Brain microvascular endothelial cell (primary cell): ENCODE measurements around the gene IFT74.
"Not testable (repeated sequence)": the region's sequence is repeated elsewhere in the genome, so short reads cannot be mapped to it uniquely, and the experiment has no call there.

Source experiments
- DNase-seq: peaks from one replicate; pipeline ENCODE4 v3.0.0-alpha.2; 2020
- H3K27ac ChIP-seq: fragments of 250-450 bp; sonication (Bioruptor Pico); 2 replicates; pipeline ENCODE4 v1.5.1; 2020; ENCODE audit warnings: mild to moderate bottlenecking, moderate library complexity
- H3K27me3 ChIP-seq: fragments of 250-450 bp; sonication (Bioruptor Pico); replicated peaks from 2 replicates; pipeline ENCODE4 v1.5.1; 2020; ENCODE audit warnings: mild to moderate bottlenecking
- H3K36me3 ChIP-seq: fragments of 250-450 bp; sonication (Bioruptor Pico); replicated peaks from 2 replicates; pipeline ENCODE4 v1.5.1; 2020; ENCODE audit warnings: mild to moderate bottlenecking
- H3K4me3 ChIP-seq: 2 replicates; pipeline ENCODE4 v1.5.1; 2011; ENCODE audit warnings: low read depth, mild to moderate bottlenecking, control low read depth, low read length, moderate library complexity
- in situ Hi-C: cut with HindIII; loops from 2 replicates; pipeline ENCODE4 v1.10.0; 2017; ENCODE audit warnings: low sequenced_read_pairs, low pct_ligation_motif_present
- TF ChIP-seq, protein P1 (sequence below): IDR thresholded peaks from 2 replicates; pipeline ENCODE4 v1.5.1; 2011; ENCODE audit warnings: low read depth, mild to moderate bottlenecking, moderate library complexity, low read length, control low read depth, inconsistent platforms; ENCODE audit errors: missing control alignments

The IFT74 gene

DNA sequence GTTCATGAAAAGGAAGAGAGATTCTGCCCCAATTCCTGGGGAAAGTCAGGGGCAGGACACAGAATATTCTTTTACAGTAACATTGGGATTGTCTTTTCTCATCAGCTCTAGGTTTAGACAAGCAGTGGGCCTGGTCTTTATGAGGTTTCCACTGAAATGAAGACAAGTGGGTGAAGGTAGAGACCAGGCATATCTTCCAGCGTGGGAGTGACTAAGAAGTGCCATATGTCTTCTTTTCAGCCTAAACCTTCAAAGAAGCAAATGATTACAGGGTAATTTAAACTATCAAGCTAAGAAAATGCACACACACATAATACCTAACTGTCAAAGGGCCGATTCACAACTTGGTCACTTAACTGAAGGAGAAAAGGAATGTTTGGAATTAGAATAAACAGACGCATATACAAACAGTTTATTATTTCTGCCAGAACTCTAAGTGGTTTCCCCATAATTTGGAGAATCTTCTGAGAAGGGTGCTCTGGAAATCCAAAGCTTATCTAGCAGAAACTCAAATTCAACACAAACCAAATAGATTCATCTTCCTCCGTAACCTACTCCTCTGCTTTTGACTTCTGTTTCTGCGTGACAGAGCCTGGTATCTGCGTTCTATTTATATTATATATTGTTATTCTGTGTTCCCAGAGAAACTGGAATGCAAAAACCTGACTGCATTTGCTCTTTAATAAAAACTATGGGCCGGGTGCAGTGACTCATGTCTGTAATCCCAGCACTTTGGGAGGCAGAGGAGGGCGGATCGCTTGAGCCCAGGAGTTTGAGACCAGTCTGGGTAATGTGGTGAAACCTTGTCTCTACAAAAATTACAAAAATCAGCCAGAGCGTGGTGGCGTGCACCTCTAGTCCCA is 130.8 kb downstream of the IFT74 start:
- Histone ChIP-seq H3K27ac (peak overlapping the region; percentile 84), H3K27me3 (no peaks in the 10 kb centered on the region), H3K36me3 (no peaks in the 10 kb centered on the region), H3K4me3 (no peak overlapping the region)
- TF ChIP-seq, protein P1, sequence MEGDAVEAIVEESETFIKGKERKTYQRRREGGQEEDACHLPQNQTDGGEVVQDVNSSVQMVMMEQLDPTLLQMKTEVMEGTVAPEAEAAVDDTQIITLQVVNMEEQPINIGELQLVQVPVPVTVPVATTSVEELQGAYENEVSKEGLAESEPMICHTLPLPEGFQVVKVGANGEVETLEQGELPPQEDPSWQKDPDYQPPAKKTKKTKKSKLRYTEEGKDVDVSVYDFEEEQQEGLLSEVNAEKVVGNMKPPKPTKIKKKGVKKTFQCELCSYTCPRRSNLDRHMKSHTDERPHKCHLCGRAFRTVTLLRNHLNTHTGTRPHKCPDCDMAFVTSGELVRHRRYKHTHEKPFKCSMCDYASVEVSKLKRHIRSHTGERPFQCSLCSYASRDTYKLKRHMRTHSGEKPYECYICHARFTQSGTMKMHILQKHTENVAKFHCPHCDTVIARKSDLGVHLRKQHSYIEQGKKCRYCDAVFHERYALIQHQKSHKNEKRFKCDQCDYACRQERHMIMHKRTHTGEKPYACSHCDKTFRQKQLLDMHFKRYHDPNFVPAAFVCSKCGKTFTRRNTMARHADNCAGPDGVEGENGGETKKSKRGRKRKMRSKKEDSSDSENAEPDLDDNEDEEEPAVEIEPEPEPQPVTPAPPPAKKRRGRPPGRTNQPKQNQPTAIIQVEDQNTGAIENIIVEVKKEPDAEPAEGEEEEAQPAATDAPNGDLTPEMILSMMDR, result no peak
- peak; percentile 96 for DNase-seq
- in situ Hi-C loops, result no loop called here

DNA sequence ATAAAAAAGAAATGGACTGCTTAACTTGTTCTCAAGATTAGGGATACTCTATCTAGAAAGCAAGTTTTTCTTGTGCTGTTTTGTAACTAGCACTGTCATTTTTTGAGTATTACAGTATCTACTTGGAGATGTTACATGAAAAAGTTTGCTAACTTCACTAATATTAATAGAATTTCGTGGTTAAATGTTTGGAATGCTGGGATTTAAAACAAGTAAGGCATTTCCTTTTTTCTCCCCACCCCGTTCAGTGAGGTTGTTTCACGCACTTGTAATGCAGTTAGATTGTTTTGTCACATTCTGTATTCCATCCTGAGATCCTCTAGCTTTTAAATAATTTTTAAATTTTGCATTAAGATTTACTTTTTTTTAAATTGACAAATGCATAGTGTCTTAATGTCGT is 132.8 kb downstream of the IFT74 start:
- Histone ChIP-seq H3K4me3 (no peak overlapping the region), H3K27ac (peak overlapping the region; percentile 84), H3K36me3 (no peaks in the 10 kb centered on the region), H3K27me3 (no peaks in the 10 kb centered on the region)
- in situ Hi-C loops, result no loop called here
- peak; percentile 66 for DNase-seq
- TF ChIP-seq, protein P1, result no peak

DNA sequence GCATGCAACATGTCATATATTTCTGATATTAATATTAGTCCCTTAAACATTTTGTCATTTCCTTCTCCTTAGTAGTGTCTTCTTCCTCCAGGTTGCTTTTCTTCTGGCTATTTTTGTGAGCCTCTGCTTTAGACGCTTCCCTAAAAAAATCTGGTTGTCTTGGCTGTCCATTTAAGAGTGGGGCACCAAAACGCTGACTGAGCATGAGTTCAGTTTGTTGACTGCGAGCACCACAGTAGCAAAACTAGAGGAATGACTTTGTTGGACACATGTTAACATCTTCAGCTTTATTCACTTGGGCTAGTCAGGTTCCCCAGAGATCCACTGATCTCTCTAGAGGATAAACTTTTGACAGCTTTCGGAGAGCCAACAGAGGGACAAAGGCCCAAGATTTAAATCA is 133.5 kb downstream of the IFT74 start:
- Histone ChIP-seq H3K27ac (peak overlapping the region; percentile 84), H3K36me3 (no peaks in the 10 kb centered on the region), H3K27me3 (no peaks in the 10 kb centered on the region), H3K4me3 (no peak overlapping the region)
- TF ChIP-seq, protein P1, result no peak
- DNase-seq, result no peak
- in situ Hi-C loops, result no loop called here

DNA sequence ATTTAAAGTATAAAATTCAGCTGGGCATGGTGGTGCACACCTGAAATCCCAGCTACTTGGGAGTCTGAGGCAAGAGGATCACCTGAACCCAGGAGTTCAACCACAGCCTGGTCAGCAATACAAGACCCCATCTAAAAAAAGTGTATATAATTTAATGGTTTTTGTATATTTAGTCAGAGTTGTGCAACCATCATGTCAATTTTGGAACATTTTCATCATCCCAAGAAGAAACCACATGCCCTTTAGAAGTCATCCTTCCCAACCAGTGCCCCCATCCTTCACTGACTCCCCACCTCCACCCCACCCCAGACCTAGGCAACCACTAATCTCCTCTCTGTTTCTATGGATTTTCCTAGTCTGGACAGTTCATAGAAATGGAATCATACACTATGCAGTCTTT is 134.0 kb downstream of the IFT74 start:
- H3K27ac ChIP-seq, result peak overlapping the region; percentile 84
- DNase-seq, result no peak
- H3K36me3 ChIP-seq, result no peaks in the 10 kb centered on the region
- in situ Hi-C loops, result no loop called here
- H3K27me3 ChIP-seq, result no peaks in the 10 kb centered on the region
- no peak overlapping the region for H3K4me3 ChIP-seq
- TF ChIP-seq, protein P1, result no peak

DNA sequence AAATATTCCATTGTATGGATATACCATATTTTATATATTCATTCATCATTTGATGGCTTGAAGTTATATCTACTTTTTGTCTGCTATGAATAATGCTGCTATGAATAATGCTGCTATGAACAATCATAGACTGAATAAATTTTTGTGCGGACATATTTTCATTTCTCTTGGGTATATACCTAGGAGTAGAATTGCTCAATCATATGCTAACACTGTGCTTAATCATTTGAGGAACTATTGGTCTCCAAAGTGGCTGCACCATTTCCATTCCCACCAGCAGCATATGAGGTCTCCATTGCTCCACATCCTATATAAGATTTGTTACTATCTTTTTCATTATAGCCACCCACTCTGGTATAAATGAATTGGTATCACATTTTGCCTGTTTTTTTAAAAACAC is 134.5 kb downstream of the IFT74 start:
- in situ Hi-C loops, result no loop called here

DNA sequence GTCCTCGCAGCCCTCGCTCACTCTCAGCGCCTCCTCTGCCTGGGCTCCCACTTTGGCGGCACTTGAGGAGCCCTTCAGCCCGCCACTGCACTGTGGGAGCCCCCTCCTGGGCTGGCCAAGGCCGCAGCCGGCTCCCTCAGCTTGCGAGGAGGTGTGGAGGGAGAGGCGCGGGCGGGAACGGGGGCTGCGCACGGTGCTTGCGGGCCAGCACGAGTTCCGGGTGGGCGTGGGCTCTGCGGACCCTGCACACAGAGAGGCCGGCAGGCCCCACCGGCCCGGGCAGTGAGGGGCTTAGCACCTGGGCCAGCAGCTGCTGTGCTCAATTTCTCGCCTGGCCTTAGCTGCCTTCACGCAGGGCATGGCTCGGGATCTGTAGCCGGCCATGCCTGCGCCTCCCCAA is 136.3 kb downstream of the IFT74 start:
- DNase-seq, in situ Hi-C loops, H3K27ac ChIP-seq, H3K36me3 ChIP-seq, H3K27me3 ChIP-seq, H3K4me3 ChIP-seq: not testable (repeated sequence)

More for the DNA sequence above, 134.5 kb downstream of the IFT74 start:
- Histone ChIP-seq H3K36me3 (no peaks in the 10 kb centered on the region), H3K4me3 (no peak overlapping the region), H3K27me3 (no peaks in the 10 kb centered on the region), H3K27ac (no peak overlapping the region)
- TF ChIP-seq, protein P1, result no peak
- no peak for DNase-seq

DNA sequence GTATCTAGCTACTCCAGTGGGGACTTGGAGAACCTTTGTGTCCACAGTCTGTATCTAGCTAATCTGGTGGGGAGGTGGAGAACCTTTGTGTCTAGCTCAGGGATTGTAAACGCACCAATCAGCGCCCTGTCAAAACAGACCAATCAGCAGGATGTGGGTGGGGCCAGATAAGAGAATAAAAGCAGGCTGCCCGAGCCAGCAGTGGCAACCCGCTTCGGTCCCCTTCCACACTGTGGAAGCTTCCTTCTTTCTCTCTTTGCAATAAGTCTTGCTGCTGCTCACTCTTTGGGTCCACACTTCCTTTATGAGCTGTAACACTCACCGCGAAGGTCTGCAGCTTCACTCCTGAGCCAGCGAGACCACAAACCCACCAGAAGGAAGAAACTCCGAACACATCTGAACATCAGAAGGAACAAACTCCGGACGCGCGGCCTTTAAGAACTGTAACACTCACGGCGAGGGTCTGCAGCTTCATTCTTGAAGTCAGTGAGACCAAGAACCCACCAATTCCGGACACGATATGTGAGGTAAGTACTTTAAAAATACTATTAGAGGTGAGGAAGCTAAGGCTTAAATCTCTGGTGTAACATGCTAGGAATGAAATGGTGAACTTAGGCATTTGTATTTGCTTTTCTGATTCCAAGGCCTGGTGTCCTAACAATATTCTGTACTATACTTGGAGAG is 137.3 kb downstream of the IFT74 start:
- DNase-seq, H3K27me3 ChIP-seq, H3K4me3 ChIP-seq, in situ Hi-C loops, H3K36me3 ChIP-seq: not testable (repeated sequence)
- peak overlapping the region; percentile 84 for H3K27ac ChIP-seq
